Left kidney (tissue), 1 donor: Measurements from ENCODE around the gene ELMOD3. TPM values are rescaled to one million over a fixed set of nuclear protein-coding genes. Genes with fewer than 3 reads are reported as not detected.

Experiments
- polyA plus RNA-seq: library from polyadenylated mRNA; unstranded; fragments of 120-200 nt; gene quantifications from one replicate; pipeline ENCODE4 v1.2.1, GENCODE V29; 2013; ENCODE audit not compliant: insufficient read length

The ELMOD3 gene
- polyA plus RNA-seq, 1 donor, result 37.2 TPM

Other genes with a start within 250 kb of the ELMOD3 start
- gene TCF7L1, start 221.4 kb upstream of the ELMOD3 start, polyA plus RNA-seq, result 50.7 TPM
- gene TGOLN2, start 26.8 kb upstream of the ELMOD3 start, polyA plus RNA-seq, result 140 TPM
- 26.7 TPM for gene RETSAT, start 241 bp upstream of the ELMOD3 start, polyA plus RNA-seq
- 81.7 TPM for gene CAPG, start 55.6 kb downstream of the ELMOD3 start, polyA plus RNA-seq
- 1.3 TPM for gene SH2D6, start 63.9 kb downstream of the ELMOD3 start, polyA plus RNA-seq
- 467 TPM for gene MAT2A, start 184.4 kb downstream of the ELMOD3 start, polyA plus RNA-seq
- gene GGCX, start 206.7 kb downstream of the ELMOD3 start, polyA plus RNA-seq, result 41.2 TPM
- 89.3 TPM for gene VAMP8, start 222.8 kb downstream of the ELMOD3 start, polyA plus RNA-seq
- 33.8 TPM for gene VAMP5, start 229.7 kb downstream of the ELMOD3 start, polyA plus RNA-seq
- gene RNF181, start 241.0 kb downstream of the ELMOD3 start, polyA plus RNA-seq, result 121 TPM
- gene TMEM150A, start 247.9 kb downstream of the ELMOD3 start, polyA plus RNA-seq, result 36.2 TPM